NCI-H345 treated with DMSO at 0.1 percent for 48 hours (cell line): ENCODE results near the gene RASA3.

Source experiments
- DNase-seq: peaks from one replicate; lab custom pipeline; 2025; ENCODE audit not compliant: unreplicated experiment; lab: John Stamatoyannopoulos, UW

The RASA3 gene

DNA sequence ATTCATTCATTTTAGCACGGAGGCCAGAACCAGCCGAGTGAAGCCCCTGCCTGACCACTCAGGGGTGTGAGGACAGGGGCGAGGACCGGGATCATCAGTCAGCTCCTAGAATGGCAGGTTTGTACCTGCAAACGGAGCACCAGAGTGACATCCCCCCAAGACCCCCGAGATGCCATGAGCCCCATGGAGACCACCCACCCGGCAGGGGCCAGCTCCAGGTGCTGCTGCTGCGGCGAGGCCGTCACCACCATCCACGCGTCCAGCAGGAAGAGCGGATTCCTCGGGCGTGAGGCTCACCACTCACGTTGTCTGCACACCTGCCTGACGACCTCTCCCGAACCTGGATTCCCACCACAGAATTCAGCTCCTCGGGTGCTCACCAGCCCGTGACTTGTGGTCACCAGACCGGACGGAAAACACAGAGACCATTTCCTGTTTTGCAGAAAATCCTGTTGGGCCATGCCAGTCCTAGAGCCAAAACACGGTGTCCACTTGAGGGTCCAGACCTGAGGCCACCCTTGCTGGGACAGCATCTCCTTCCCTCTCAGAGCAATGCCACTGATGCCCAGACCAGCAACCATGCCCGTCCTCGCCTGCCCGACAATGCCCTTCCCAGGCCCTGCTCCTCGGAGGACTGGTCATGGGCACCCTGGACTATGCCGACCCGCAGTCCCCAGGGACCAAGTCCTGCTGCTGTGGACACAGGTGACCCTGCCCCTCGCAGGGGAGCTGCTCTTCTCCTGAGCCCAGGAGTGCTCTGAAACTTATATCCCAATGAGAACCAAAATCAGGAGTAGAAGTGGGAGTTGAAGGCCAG lies 74.2 kb downstream of the RASA3 start:
- DNase-seq = no peak

DNA sequence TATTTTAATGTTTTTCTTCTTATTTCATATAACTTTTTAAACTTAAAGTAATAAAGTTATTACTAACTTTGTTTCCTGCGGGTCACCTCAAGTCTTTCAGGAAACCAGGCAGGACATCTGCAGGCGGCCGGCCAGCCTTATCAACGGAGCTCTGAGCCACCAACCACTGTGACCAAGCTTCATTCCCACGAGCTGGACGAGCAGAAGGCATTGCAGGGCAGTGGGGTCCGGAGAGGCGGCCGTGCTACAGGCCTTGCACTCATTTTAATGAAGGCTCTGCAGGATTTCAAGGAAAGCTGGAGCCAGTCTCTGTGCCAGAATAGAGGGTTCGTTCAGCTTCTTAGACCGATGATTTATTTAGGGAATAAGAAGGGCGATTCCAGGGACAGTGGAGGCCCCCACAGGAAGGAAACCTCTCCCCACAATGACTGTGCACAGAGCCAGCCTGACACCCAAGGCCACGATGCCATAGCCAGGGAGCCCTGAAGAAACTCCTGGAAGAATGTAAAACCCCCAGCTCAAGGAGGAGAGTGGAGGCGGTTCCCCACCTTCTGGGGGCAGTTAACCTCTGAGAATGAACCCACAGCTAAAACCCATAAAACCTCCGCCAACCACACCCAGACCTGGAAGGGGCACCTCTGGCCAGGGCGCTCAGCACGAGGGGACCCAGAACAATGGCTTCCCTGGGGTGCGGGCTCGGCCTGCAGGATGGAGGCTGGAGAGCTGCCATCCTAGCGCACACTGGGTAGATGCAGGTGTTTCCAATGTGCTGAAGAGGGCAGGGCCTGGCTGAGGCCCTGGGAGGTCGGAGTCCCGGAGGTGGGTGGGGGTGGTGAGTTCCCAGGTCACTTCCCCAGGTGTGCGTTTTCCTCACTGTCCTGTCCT lies 75.0 kb downstream of the RASA3 start:
- DNase-seq = peak; percentile 3

DNA sequence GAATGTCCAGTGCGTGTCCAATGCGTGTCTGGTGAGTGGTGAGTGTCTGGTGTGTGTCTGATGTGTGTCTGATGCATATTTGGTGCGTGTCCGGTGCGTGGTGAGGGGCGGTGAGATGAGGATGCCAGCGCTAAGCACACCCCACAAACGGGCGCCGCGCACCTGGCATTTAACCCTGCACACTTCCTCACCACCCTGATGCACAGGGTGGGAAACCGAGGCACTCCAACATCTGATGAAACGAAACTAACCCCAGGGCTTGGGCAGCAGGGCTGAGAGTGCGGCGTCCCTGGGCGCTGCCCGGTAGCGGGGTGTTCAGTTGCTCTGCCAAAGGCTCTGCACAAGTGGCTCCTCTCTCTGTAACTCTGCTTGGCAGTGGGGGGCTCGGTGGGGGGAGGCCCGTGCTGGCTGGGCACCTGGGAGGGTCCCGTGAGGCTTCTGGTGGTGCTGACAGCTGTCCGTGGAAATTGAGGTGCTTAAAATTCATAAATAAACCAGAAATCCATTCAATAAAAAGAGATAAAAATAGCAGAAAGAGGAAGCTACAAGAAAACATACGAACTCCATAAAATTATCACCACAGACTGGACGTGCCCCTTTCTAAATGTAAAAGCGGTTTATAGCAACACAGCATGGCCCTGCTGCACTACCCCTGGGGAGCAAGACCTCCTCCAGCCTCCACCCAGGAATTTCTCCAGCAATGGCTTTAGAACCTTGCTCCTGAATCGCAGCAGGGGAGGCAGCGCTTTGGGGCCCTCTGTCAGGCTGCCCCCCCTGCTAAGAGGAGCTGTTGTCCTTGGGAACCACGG lies 76.0 kb downstream of the RASA3 start:
- no peak for DNase-seq

DNA sequence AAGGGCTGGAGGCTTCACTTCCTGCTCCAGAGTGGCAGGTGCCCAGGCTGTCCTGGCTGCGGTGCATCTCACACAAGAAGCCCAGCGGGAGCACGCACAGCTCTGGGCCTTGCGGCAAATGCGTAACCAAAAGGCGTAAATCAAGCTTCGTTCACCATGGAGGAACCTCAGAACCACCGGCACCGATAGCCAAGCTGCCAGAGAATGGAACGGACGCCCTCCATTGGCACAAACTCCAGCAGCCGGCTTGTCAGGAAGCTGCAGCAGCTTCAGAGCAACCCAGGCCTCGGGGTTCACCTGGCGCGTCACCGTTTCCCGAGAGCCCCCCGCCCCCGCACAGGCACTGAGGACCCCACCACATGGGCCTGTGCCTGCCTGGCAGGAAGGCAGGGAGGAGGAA lies 76.7 kb downstream of the RASA3 start:
- no peak for DNase-seq

DNA sequence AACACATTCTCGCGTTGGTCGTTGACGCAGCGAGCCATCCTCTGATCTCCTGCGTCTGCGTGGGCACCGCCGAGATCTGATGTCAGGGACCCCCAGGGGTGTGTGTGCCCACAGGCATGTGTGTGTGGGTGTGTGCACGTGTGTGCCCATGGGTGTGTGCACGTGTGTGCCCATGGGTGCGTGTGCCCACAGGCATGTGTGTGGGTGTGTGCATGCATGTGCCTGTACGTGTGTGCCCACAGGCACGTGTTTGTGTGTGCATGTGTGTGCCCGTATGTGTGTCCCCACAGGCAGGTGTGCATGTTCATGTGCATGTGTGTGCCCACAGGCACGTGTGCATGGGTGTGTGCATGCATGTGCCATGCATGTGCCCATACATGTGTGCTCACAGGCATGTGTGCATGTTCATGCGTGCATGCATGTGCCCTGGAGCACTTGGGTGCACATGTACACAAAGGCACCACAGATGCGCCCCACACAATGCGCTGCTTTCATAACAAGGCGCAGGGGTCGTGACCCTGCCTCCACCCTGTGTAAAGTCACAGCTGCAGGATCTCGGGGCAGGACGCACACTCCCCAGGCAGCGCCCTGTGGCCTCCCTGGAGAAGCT lies 77.5 kb downstream of the RASA3 start:
- DNase-seq = no peak

DNA sequence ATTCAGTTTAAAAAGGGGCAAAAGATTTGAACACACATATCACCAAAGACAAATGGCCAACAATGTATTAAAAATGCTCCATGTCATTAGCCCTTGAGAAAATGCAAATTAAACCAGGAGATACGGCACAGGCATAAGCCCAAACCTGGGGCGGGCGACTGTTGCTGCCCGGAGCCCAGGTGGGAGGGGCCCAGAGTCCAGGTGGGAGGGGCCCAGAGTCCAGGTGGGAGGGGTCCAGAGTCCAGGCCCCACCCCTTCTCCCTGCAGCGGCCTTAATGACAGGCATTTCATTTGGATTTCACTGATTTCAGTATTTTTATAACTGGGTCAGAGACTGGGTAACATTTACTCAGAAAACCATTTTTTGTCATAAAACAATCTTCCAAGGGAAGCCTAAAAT lies 78.2 kb downstream of the RASA3 start:
- no peak for DNase-seq

DNA sequence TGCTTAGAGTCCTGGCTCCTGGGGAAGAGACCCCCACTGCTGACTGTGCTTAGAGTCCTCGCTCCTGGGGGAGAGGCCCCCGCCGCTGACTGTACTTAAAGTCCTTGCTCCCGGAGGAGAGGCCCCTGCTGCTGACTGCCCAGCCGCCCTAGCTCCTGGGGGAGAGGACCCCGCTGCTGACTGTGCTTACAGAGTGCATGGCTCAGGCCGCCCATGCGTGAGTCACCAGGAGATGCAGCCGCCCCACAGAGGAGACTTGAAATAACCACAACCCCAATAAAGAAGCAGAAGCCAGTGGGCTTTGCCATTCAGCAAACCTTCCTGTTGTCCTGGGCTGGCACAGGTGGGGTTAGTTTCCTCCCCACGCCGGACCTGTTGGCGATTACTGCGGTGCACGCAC lies 79.4 kb downstream of the RASA3 start:
- no peak for DNase-seq

DNA sequence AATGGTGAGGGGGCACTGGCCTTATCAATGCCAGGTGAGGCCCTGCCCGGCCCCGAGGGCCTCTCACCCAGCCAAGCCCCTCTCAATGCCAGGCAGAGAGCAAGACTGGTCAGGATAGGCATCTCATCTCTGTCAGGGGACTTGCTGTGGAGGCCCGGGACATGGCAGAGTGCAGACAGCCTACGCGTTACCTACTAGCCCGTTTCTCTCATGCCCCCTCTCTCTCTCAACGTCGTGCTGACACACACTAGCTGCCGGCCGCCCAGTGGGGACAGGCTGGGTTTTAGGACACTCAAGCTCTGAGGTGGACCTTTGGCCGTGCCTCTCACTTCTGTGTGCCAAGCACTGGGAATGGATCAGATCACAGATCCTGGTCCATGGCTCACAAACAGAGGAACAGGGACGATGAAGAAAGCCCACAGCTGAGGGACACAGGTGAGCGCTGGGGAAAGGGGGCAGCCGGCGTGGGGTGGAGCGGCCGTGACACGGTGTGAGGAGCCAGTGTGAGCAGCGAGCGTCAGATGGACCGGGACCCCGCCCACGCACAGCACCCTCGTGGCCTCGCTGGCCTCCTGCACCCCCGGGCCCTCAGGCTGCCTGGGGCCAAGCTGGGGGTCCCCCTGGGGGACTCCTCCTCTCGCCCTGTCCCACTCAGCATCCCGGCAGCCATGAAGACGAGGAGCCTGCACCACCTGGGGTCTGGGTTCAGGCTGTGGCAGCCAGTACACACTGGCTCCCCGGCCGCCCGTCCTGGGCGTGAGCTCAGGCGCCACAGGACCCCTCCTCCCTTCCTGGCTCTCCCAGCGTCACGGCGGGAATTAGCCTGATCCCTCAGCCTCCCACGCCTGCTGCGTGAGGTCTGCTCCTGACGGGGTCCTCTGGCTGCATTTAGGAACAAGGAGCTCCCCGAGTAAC lies 81.6 kb downstream of the RASA3 start:
- no peak for DNase-seq

DNA sequence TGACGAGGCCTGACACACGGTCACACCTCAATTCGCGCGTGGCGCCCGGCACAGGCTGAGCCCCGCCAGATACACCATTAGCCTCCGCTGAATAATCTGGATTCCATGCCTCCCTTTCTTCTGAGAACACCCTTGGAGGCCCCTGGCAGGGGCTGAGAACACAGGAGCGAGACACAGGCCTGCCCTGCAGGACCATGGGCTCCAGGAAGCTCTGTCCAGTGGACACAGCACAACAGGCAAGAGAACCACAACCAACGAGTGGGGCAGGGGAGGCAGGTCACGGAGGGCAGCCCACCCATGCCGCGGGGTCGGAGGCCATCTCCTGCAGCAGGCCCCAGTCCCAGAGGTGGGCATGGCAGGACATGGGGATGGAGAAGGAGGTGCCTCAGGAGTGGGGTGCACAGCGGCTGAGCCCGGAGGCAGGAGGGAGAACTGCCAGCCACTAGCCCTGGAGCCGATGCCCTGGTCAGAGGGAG lies 82.8 kb downstream of the RASA3 start:
- DNase-seq = no peak

DNA sequence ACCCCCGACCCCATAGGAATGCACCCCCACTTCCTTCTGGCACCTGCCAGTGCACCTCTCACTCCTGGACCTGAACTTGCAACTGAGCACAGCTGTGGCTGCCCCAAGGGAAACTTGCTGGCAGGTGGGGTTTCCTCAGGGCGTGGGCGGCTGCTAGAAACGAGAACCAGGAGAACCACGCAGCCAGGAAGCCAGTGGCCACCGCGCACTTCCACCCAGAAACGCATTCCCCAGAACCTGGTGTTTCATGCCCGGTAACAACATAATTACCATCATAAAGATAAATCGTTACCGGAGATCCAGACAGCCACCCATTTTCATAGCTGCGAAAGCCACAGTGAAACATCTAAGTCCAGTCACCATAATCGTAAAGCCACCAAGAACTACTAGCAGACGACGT lies 83.4 kb downstream of the RASA3 start:
- no peak for DNase-seq

DNA sequence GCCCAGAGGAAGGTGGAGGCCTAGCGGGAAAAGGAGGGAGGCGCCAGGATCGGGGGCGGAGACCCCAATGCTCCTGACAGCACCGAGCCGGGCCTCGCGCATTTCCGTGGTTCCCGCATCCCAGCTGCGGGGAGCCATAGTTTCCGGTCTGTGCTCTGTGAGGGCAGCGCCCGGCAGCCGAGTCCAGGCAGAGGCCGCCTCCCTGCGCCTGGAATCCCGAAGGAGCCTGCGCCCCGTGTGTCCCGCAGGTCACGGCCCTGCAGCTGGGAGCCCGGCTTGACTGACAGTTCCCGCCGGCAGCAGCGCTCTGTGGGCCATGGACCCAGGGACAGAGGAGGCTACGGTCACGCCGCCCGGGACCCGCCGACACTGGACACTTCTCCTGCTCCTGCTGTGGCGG lies 84.0 kb downstream of the RASA3 start:
- no peak for DNase-seq

DNA sequence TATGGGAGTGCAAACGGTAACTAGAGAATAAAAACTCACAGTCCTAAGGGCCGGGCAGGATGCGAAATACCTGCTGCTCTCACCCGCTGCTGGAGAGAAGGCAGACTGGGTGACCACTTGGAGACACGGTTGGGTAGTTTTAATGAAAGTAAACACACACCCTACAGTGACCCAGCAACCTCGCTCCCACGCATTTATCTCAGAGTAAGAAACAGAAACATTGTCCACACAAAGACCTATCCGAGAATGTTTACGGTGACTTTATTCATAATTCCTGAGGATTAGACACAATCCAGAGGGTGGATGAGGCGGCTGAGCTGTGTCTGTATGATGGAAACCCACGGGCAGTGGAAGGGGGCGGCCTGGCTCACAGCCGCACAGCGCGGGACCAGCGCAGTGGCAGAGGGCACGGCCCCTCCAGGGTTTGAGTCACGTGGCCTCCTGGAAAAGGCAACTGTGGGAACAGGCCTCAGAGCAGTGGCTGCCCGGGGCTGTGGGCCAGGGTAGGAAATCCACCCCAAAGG lies 85.0 kb downstream of the RASA3 start:
- DNase-seq = no peak

DNA sequence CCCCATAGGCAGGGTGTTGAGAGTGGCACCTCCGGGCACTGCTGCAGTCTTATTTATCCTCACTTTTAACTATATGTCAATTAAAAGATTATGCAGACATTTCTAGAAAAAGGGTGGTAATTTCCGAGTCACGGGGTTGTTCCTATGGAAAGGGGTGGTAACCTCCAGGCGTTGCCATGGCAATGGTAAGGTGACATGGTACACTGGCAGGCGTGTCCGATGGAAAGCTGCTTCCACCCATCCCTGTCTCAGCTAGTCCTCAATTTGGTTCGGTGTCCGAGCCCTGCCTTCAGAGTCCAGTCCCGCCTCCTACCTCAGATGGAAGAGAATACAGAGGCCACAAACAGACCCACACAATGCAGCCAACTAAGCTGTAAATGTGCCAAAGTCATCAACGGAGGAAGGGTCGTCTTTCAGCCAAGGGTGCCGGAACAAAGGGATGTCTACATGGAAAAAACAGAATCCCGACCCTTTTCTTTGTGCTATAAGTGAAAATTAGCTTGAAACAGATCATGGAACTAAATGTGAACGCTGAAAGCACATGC lies 85.9 kb downstream of the RASA3 start:
- DNase-seq = no peak

DNA sequence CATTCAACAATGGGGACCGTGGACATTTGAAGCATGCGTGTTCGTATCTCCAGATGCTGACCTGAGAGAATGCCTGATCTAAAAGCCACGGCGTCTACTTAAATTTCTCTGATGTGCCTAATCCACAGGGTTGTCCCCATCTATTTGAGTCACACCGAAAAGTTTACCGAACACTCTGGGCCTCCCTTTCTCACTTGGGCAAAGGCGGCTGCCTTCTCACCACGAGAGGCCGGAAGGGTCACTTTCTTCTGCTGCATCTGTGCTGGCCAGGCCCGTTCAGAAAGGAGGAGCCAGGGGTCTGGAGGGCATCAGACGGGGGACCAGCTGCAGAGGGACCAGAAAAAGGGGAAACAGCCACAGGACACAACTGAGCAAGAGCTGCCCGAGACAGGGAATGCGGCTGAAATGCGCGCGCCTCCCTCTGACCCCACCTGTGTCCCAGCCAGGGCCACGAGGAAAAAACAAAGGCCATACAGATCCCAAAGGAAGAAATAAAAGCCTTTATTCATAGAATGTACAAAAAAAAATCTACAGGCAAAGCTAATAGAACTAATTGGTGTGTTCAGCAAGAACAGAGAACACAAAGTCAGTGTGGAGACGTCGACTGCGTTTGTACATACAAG lies 87.2 kb downstream of the RASA3 start:
- DNase-seq = no peak

DNA sequence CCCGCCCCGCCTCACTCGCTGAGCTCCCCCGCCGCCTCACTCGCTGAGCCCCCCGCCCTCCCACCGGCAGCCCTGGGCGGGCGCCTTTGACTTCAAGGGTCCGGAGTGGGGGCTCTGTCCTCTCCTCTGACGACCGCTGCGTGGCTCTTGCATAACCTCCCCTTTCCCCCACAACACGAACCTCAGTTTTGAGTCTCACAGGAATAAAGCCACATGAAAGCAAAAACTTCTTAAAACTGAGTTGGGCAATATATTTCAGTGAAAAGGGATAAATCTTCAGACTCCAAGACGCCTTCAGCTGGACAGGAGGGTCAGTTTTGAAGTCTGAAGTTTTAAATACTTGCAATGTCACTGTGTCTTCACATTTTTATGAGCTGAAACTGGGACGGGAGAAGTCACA lies 87.9 kb downstream of the RASA3 start:
- DNase-seq = no peak

DNA sequence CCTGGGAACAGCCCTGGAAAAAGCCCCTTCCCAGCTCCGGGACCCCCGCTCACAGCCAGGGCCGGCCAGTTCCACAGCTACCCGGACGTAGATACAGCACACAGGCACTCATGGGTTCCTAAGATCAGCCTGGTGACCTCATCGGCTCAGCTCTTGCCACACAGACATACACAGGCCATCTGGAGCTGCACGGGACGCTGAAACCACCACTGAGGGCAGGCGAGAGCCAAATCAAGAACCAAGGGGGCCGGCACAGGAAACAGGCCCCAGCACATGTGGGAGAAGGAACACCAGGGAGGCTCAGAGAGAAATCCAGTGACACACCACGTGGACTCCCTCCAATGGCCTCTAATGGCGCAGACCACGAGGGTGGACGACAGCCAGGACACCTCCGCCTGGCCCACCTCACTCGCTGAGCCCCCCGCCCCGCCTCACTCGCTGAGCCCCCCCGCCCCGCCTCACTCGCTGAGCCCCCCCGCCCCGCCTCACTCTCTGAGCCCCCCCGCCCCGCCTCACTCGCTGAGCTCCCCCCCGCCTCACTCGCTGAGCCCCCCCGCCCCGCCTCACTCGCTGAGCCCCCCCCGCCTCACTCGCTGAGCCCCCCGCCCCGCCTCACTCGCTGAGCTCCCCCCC lies 88.9 kb downstream of the RASA3 start:
- DNase-seq = no peak

DNA sequence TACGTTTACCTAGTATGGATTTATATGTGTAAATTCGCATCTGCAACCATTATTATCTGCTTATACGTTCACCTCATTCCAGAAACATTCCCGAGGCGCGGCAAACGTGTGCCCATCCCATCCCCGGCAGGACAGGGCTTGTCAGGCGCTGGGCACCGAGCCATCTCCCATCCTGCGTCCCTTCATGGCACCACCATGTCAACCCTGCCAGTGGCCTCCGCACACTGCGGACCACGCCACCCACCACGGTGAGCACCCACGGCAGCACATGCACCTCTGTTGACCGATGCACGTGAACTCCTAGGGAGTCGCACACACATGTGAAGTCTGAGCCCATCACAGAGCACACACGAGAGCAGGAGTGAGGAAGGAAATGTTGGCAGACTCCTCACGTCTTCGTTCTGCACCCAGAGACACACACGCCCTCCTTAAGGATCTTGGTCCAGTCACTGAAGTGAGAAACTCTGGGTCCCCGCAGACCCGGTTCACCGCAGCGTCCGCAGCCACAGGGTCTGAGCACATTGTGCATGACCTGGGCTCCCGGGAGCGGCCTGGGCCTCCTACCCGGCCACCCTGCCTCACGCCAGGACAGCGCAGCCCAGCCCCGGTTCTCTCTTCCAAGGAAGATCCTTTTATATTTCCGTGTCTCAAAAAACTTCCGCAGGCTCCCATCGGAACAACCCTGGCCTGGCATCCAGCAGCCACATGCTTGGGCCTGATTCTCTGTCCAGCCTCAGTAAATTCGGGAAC lies 90.2 kb downstream of the RASA3 start:
- DNase-seq = no peak

DNA sequence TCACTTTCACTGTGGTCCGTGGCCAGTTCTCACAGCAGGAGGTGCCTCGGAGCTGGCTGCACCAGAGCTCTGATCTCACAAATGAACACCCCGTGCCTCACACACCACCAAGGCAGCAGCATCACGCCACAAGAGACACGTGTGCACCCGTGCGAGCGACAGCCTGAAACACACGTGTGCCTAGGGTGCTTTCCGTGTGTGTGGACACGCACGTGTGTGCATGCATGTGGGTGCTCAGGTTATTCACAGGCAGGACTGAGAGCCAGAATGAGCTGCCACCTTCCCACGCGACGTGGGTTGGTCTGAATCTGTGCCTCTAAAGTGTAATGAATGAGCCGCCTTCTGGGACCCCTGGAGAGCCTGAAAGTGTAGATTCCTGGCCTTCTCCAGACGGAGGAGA lies 90.9 kb downstream of the RASA3 start:
- no peak for DNase-seq
